IPS DF 4.7 (cell line): ENCODE results near the gene CENPN.

ENCODE experiments used
- DNase-seq: peaks from one replicate; pipeline ENCODE4 v3.0.0-alpha.2; 2013; ENCODE audit warnings: low spot score; ENCODE audit errors: extremely low read depth

Gene CENPN

GRCh38 chr16:81006813-81007695 lies at the start of gene CENPN, which contains the start of gene CMC2:
Gene CENPN, plus strand, starts transcription at chr16:81007214. Its CDS starts 4,726 bp downstream, at chr16:81011940.
Gene CMC2, minus strand, starts transcription at chr16:81006885. Its CDS starts 9,491 bp downstream, at chr16:80997394.
- peak; percentile 87 for DNase-seq

- DNase-seq: no peak
These were observed 48.7 kb upstream of the CENPN start for GRCh38 chr16:80958284-80958683.

- DNase-seq: no peak
These were observed 44.1 kb upstream of the CENPN start for GRCh38 chr16:80962879-80963278.

- DNase-seq: no peak
These were observed 42.7 kb upstream of the CENPN start for GRCh38 chr16:80964351-80964750.

- DNase-seq: no peak
These were observed 40.4 kb upstream of the CENPN start for GRCh38 chr16:80966617-80967016.

GRCh38 chr16:80968386-80969113 lies 38.5 kb upstream of the CENPN start:
- DNase-seq: no peak

GRCh38 chr16:80969114-80969484 lies 37.9 kb upstream of the CENPN start:
- DNase-seq: no peak

GRCh38 chr16:80971819-80972218 lies 35.2 kb upstream of the CENPN start:
- DNase-seq: no peak

GRCh38 chr16:80972611-80973010 lies 34.4 kb upstream of the CENPN start:
- DNase-seq: no peak

GRCh38 chr16:80973991-80974390 lies 33.0 kb upstream of the CENPN start:
- DNase-seq: no peak

- no peak for DNase-seq
These were observed 32.2 kb upstream of the CENPN start for GRCh38 chr16:80974649-80975376.

GRCh38 chr16:80976946-80977345 lies 30.1 kb upstream of the CENPN start:
- DNase-seq: no peak

- no peak for DNase-seq
These were observed 25.9 kb upstream of the CENPN start for GRCh38 chr16:80981103-80981502.

GRCh38 chr16:80982646-80983045 lies 24.4 kb upstream of the CENPN start:
- no peak for DNase-seq

- DNase-seq: no peak
These were observed 22.7 kb upstream of the CENPN start for GRCh38 chr16:80984124-80984892.

- DNase-seq: no peak
These were observed 21.4 kb upstream of the CENPN start for GRCh38 chr16:80985611-80986010.

- DNase-seq: no peak
These were observed 20.5 kb upstream of the CENPN start for GRCh38 chr16:80986557-80986956.

GRCh38 chr16:80988756-80989155 lies 18.3 kb upstream of the CENPN start:
- no peak for DNase-seq

GRCh38 chr16:80989801-80990200 lies 17.2 kb upstream of the CENPN start:
- DNase-seq: no peak

GRCh38 chr16:80990577-80990976 lies 16.4 kb upstream of the CENPN start:
- DNase-seq: no peak

GRCh38 chr16:80990978-80991377 lies 16.0 kb upstream of the CENPN start:
- no peak for DNase-seq
